Measurements from ENCODE around the gene LRRC9.

Gene LRRC9

GRCh38 chr14:60102389-60102788, 182.4 kb downstream of the LRRC9 start:
- Mint-ChIP-seq H3K27me3 (no peaks in the 10 kb centered on the region), H3K27ac (ENCODE audit: low read depth) (no peak overlapping the region), H3K9me3 (no peaks in the 10 kb centered on the region), H3K4me3 (no peak overlapping the region), H3K4me1 (peaks cover 27% of the 10 kb centered on the region), H3K36me3 (ENCODE audit: insufficient read depth) (peaks cover 14% of the 10 kb centered on the region)
- DNase-seq (ENCODE audit: low spot score in 2 of 2): no peak
- ATAC-seq (replicated peaks; ENCODE audit: extremely low read depth, poor library complexity, severe bottlenecking): no peak

GRCh38 chr14:60106339-60106738, 186.4 kb downstream of the LRRC9 start:
- Mint-ChIP-seq H3K9me3 (no peaks in the 10 kb centered on the region), H3K4me1 (peaks cover 18% of the 10 kb centered on the region), H3K4me3 (no peak overlapping the region), H3K36me3 (ENCODE audit: insufficient read depth) (peaks cover 6% of the 10 kb centered on the region), H3K27ac (ENCODE audit: low read depth) (no peak overlapping the region), H3K27me3 (no peaks in the 10 kb centered on the region)
- ATAC-seq (replicated peaks; ENCODE audit: extremely low read depth, poor library complexity, severe bottlenecking) (no peak), DNase-seq (ENCODE audit: low spot score in 2 of 2) (no peak)

- H3K4me3 Mint-ChIP-seq: no peak overlapping the region
- no peak overlapping the region for H3K27ac Mint-ChIP-seq (ENCODE audit: low read depth)
- H3K36me3 Mint-ChIP-seq (ENCODE audit: insufficient read depth): peaks cover 3% of the 10 kb centered on the region
- H3K27me3 Mint-ChIP-seq: no peaks in the 10 kb centered on the region
- no peak for ATAC-seq (replicated peaks; ENCODE audit: extremely low read depth, poor library complexity, severe bottlenecking)
- H3K4me1 Mint-ChIP-seq: peaks cover 12% of the 10 kb centered on the region
- H3K9me3 Mint-ChIP-seq: no peaks in the 10 kb centered on the region
- no peak for DNase-seq (ENCODE audit: low spot score in 2 of 2)
These were observed 187.5 kb downstream of the LRRC9 start for GRCh38 chr14:60107477-60107876.

- Mint-ChIP-seq H3K27me3 (no peaks in the 10 kb centered on the region), H3K27ac (ENCODE audit: low read depth) (no peak overlapping the region), H3K4me1 (peaks cover 11% of the 10 kb centered on the region), H3K9me3 (no peaks in the 10 kb centered on the region), H3K36me3 (ENCODE audit: insufficient read depth) (peaks cover 13% of the 10 kb centered on the region), H3K4me3 (no peak overlapping the region)
- ATAC-seq (replicated peaks; ENCODE audit: extremely low read depth, poor library complexity, severe bottlenecking) (no peak), DNase-seq (ENCODE audit: low spot score in 2 of 2) (no peak)
These were observed 191.8 kb downstream of the LRRC9 start for GRCh38 chr14:60111732-60112131.
